H1 (cell line): Measurements from ENCODE around the gene TNNI2. TPM values are rescaled to one million over a fixed set of nuclear protein-coding genes. Genes with fewer than 3 reads are reported as not detected.

Experiments used
- ATF2 ChIP-seq: IDR thresholded peaks from 2 replicates; pipeline ENCODE4 v1.6.1; 2012; ENCODE audit warnings: low read length, inconsistent platforms
- BCL11A ChIP-seq, 2 experiments: IDR thresholded peaks; one replicate each; pipeline ENCODE4 v1.6.1; 2011; ENCODE audit warnings: low read depth in 2 of 2, low read length in 2 of 2, mild to moderate bottlenecking in 2 of 2
- BRCA1 ChIP-seq: IDR thresholded peaks from 2 replicates; pipeline ENCODE4 v1.6.1; 2012; ENCODE audit warnings: low read depth, low read length, improper control_type of control experiment
- CREB1 ChIP-seq: IDR thresholded peaks from 2 replicates; pipeline ENCODE4 v1.6.1; 2012; ENCODE audit warnings: inconsistent platforms
- HDAC2 ChIP-seq, 2 experiments: fragments of 300-600 bp in 1 of 2; sonication (generic) in 1 of 2; IDR thresholded peaks; 2 replicates each; pipeline ENCODE4 v1.6.1; 2011 to 2012; ENCODE audit warnings: low read depth in 2 of 2, low read length in 2 of 2, mild to moderate bottlenecking in 2 of 2, moderate library complexity in 2 of 2, borderline replicate concordance in 1 of 2, inconsistent platforms in 1 of 2
- polyA plus RNA-seq, 7 experiments: library from polyadenylated mRNA; depleted of rRNA in 3 of 7; stranded (reverse) in 5 of 7; unstranded in 2 of 7; fragments of >200 nt in 5 of 7; fragments of 200-250 nt in 2 of 7; gene quantifications; 1 replicate in 5 of 7; 2 replicates in 1 of 7; 4 replicates in 1 of 7; pipeline versions ENCODE4 v1.2.1 to v1.2.3, GENCODE V29; 2011 to 2013; ENCODE audit warnings: missing spikeins in 2 of 7, mixed read lengths in 2 of 7
- total RNA-seq: library from RNA; stranded (reverse); fragmentation: NEBNext Ultra II Directional; extraction: Animal tissue kit (Norgen Biotek cat#: 25700); gene quantifications from 2 replicates; pipeline ENCODE4 v1.2.1, GENCODE V29; 2021

Gene TNNI2
- total and polyA plus RNA-seq, 2 of the 8 experiments (the other 6 are each of a cell fraction or from before 2014, with no cell fraction given): not detected

- TF ChIP-seq BRCA1: no peak
- TF ChIP-seq ATF2: no peak
- no peak for TF ChIP-seq HDAC2 (IDR thresholded peaks at IDR 0.05; ENCODE audit: borderline replicate concordance in 1 of 2, low read depth in 2 of 2, low read length in 2 of 2)
- no peak for TF ChIP-seq BCL11A (IDR thresholded peaks at IDR 0.05; ENCODE audit: low read depth in 2 of 2, low read length in 2 of 2)
- TF ChIP-seq CREB1: no peak
These were observed 32.8 kb downstream of the TNNI2 start (continued) for GRCh38 chr11:1871531-1871930.
